Fibroblast of lung (primary cell): Measurements from ENCODE around the gene TMEM147.

Source experiments
- CTCF ChIP-seq, 2 donors: IDR thresholded peaks in 1 of 2; conservative IDR thresholded peaks in 1 of 2; 1 replicate in 1 of 2; 2 replicates in 1 of 2; pipeline ENCODE4 v1.5.1; 2011 to 2012; ENCODE audit warnings: low read length in 2 of 2, control low read depth in 1 of 2, inconsistent platforms in 1 of 2, low read depth in 1 of 2, mild to moderate bottlenecking in 1 of 2
- EZH2 ChIP-seq: IDR thresholded peaks from 2 replicates; pipeline ENCODE4 v1.5.1; 2012; ENCODE audit warnings: low read length, control low read depth, mild to moderate bottlenecking; ENCODE audit errors: missing control alignments

GRCh38 chr19:35554076-35554475, 8.7 kb downstream of the TMEM147 start:
- TF ChIP-seq CTCF (conservative IDR thresholded peaks at IDR 0.05 in 1 of 2, IDR thresholded peaks at IDR 0.05 in 1 of 2; ENCODE audit: low read depth in 1 of 2, low read length in 2 of 2) (no peak), EZH2 (no peak)
